ENCODE measurements around the gene TAMM41.
A peak's percentile ranks its signal among the peaks of the same experiment; 100 is the strongest.

Gene TAMM41

DNA sequence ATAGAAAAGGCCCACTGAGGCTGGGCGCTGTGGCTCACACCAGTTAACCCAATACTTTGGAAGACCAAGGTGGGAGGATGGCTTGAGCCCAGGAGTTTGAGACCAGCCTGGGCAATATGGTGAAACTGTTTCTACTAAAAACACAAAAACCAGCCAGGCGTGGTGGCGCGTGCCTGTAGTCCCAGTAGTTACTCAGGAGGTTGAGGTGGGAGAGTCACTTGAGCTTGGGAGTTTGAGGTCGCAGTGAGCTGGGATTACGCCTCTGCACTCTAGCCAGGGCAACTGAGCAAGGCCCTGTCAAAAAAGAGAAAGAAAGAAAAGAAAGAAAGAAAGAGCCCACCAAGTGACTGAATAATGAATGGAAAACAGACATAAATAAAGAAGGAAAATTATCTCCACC, 32.0 kb downstream of the TAMM41 start:
- Histone ChIP-seq H3K27ac (ENCODE audit: low read length) (no peak overlapping the region), H3K9me3 (ENCODE audit: control insufficient read depth in 2 of 2, low read length in 2 of 2) (no peaks in the 10 kb centered on the region), H3K9ac (ENCODE audit: low read length in 2 of 2) (no peak overlapping the region), H3K36me3 (ENCODE audit: control insufficient read depth in 2 of 2, insufficient read depth in 2 of 2, low read length in 2 of 2) (peaks cover 0 to 6% of the 10 kb centered on the region in 2 donors), H3K27me3 (ENCODE audit: control insufficient read depth in 1 of 2, insufficient read depth in 2 of 2, low read length in 2 of 2) (no peaks in the 10 kb centered on the region), H3K4me3 (ENCODE audit: low read length in 2 of 2) (no peak overlapping the region), H3K4me1 (ENCODE audit: control insufficient read depth, insufficient read depth, low read length) (peaks cover 8% of the 10 kb centered on the region)

DNA sequence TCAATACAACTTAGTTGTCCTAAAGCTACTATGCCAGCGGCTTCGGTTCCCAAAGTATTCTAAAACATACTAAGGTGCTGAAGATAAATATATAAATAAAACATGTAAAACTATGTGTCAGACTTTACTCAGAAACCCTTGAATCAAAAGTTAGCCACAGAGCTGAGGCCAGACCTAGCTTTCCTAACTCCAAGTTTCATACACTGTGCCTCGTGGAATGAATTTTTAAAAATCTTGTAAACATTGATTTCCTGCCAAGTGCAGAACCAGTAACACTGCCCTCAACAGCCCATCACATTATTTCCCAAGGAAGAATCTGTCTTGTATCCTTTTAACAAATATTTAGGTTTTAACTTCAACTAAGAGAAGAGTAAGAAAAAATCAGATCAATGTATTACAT, 36.4 kb downstream of the TAMM41 start:
- Histone ChIP-seq H3K9me3 (ENCODE audit: control insufficient read depth in 2 of 2, low read length in 2 of 2) (no peaks in the 10 kb centered on the region), H3K9ac (ENCODE audit: low read length in 2 of 2) (no peak overlapping the region), H3K4me3 (ENCODE audit: low read length in 2 of 2) (no peak overlapping the region), H3K27ac (ENCODE audit: low read length) (peak overlapping the region; percentile 13), H3K36me3 (ENCODE audit: control insufficient read depth in 2 of 2, insufficient read depth in 2 of 2, low read length in 2 of 2) (peaks cover 0 to 9% of the 10 kb centered on the region in 2 donors), H3K27me3 (ENCODE audit: control insufficient read depth in 1 of 2, insufficient read depth in 2 of 2, low read length in 2 of 2) (no peaks in the 10 kb centered on the region), H3K4me1 (ENCODE audit: control insufficient read depth, insufficient read depth, low read length) (peaks cover 20% of the 10 kb centered on the region)

DNA sequence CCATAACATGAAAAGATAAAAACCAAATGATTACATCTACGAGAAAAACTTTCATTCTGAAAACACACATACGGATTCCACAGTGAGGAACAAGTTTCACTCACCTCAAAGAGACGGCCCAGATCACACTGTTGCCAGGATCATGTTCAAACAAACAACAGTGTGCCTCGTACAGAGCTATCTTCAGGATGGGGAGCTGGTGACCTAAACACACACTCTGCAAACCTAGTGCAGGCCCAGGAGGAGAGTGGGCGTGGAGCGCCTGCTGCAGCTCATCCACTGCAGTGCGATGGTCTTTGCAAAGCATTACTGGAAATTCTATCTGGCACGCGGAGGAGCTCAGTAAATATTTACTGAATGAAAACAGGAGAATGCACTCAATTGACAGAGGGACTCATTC, 38.5 kb downstream of the TAMM41 start:
- H3K9ac ChIP-seq (ENCODE audit: low read length in 2 of 2): no peak overlapping the region
- peaks cover 20% of the 10 kb centered on the region for H3K4me1 ChIP-seq (ENCODE audit: control insufficient read depth, insufficient read depth, low read length)
- H3K9me3 ChIP-seq (ENCODE audit: control insufficient read depth in 2 of 2, low read length in 2 of 2): no peaks in the 10 kb centered on the region
- peaks cover 3 to 10% of the 10 kb centered on the region in 2 donors for H3K36me3 ChIP-seq (ENCODE audit: control insufficient read depth in 2 of 2, insufficient read depth in 2 of 2, low read length in 2 of 2)
- H3K4me3 ChIP-seq (ENCODE audit: low read length in 2 of 2): no peak overlapping the region
- no peak overlapping the region for H3K27ac ChIP-seq (ENCODE audit: low read length)
- H3K27me3 ChIP-seq (ENCODE audit: control insufficient read depth in 1 of 2, insufficient read depth in 2 of 2, low read length in 2 of 2): no peaks in the 10 kb centered on the region

DNA sequence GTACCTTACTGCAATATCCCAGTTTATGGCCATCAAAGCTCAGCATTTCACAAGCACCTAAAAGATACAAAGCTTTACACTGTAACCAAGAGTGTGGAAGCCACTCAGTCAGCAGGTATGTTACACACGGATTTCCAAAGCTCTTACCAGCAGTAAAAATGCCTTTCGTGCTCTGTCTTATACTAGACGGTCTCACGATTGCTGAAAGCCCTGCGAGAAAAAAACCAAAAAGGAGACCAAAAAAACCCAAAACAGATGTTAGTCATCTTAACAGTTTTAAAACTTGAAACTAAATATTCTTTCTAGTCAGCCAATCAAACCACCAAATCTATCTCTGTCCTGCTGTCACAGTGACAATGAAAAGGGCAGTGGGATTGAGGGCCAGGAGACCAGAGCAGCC, 39.0 kb downstream of the TAMM41 start:
- no peaks in the 10 kb centered on the region for H3K9me3 ChIP-seq (ENCODE audit: control insufficient read depth in 2 of 2, low read length in 2 of 2)
- H3K36me3 ChIP-seq (ENCODE audit: control insufficient read depth in 2 of 2, insufficient read depth in 2 of 2, low read length in 2 of 2): peaks cover 4 to 15% of the 10 kb centered on the region in 2 donors
- H3K4me1 ChIP-seq (ENCODE audit: control insufficient read depth, insufficient read depth, low read length): peaks cover 20% of the 10 kb centered on the region
- H3K4me3 ChIP-seq (ENCODE audit: low read length in 2 of 2): no peak overlapping the region
- H3K27ac ChIP-seq (ENCODE audit: low read length): no peak overlapping the region
- H3K27me3 ChIP-seq (ENCODE audit: control insufficient read depth in 1 of 2, insufficient read depth in 2 of 2, low read length in 2 of 2): no peaks in the 10 kb centered on the region
- no peak overlapping the region for H3K9ac ChIP-seq (ENCODE audit: low read length in 2 of 2)

DNA sequence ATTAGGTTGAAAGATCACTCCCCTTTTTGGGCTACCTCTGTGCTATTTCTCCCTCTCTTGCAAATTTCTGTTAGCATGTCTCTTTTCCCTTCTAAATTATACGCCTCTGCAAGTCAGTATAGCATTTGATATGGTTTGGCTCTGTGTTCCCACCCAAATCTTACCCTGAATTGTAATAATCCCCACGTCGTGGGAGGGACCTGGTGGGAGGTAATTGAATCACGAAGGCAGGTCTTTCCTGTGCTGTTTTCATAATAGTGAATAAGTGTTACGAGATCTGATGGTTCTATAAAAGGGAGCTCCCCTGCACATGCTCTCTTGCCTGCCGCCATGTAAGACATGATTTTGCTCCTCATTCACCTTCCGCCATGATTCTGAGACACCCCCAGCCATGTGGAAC, 41.0 kb downstream of the TAMM41 start:
- Histone ChIP-seq H3K9me3 (ENCODE audit: control insufficient read depth in 2 of 2, low read length in 2 of 2) (no peaks in the 10 kb centered on the region), H3K4me3 (ENCODE audit: low read length in 2 of 2) (no peak overlapping the region), H3K27me3 (ENCODE audit: control insufficient read depth in 1 of 2, insufficient read depth in 2 of 2, low read length in 2 of 2) (no peaks in the 10 kb centered on the region), H3K4me1 (ENCODE audit: control insufficient read depth, insufficient read depth, low read length) (peaks cover 20% of the 10 kb centered on the region), H3K9ac (ENCODE audit: low read length in 2 of 2) (no peak overlapping the region), H3K27ac (ENCODE audit: low read length) (no peak overlapping the region), H3K36me3 (ENCODE audit: control insufficient read depth in 2 of 2, insufficient read depth in 2 of 2, low read length in 2 of 2) (peaks cover 4 to 15% of the 10 kb centered on the region in 2 donors)

DNA sequence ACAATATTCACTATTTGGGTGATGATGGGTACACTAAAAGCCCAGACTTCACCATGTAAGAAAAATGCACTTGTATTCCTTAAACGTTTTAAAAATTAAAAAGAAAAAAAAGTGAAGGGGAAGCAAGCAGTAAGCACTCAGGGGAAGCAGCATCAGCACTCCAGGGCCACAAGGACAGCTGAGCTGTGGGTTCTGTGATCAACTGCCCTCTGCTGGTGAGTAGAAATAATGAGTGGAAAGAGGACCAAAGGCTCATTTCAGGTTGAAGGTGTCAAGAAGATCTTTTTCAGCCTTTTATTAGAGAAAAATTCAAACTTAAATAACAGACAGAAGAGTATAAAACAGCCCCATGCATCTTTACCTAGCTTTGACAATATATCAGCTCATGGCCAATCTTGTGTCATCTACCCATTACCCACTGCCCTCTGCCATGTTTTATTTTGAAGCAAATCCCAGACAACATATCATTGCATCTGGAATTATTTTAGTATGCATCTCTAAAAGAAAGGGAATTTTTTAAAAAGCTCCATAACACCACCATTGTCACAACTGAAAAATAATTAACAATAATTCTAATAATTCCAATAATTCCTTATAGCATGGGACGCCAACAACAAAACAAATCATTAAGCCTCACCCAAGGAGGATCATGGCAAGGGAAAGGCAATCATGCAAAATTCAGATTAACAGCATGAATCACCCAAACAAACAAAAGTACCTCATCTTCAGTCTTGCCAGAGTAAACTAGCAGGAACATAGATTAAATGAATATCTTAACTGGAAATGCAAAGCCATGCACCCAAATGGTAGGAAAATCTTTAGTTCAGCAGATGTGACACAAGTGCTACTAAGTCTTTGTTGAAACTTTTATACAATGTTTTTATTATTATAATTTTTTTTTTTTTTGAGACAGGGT, 42.5 kb downstream of the TAMM41 start:
- no peaks in the 10 kb centered on the region for H3K27me3 ChIP-seq (ENCODE audit: control insufficient read depth in 1 of 2, insufficient read depth in 2 of 2, low read length in 2 of 2)
- no peak overlapping the region for H3K27ac ChIP-seq (ENCODE audit: low read length)
- H3K4me3 ChIP-seq (ENCODE audit: low read length in 2 of 2): no peak overlapping the region
- peaks cover 12% of the 10 kb centered on the region for H3K4me1 ChIP-seq (ENCODE audit: control insufficient read depth, insufficient read depth, low read length)
- H3K36me3 ChIP-seq (ENCODE audit: control insufficient read depth in 2 of 2, insufficient read depth in 2 of 2, low read length in 2 of 2): peaks cover 4 to 19% of the 10 kb centered on the region in 2 donors
- H3K9ac ChIP-seq (ENCODE audit: low read length in 2 of 2): no peak overlapping the region
- no peaks in the 10 kb centered on the region for H3K9me3 ChIP-seq (ENCODE audit: control insufficient read depth in 2 of 2, low read length in 2 of 2)

DNA sequence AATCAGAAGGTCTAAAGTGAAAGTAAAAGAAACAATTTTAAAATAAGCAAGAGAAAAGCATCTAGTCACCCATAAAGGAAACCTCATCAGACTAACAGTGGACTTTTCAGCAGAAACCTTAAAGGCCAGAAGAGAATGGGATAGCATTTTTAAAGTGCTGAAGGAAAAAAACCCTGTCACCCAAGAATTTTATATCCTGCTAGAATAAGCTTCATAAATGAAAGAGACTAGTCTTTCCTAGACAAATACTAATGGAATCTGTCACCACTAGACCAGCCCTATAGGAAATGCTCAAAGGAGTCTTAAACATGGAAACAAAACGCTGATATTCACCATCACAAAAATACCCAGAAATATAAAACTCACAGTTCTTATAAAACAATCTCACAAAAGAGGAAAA, 46.9 kb downstream of the TAMM41 start:
- Histone ChIP-seq H3K9ac (ENCODE audit: low read length in 2 of 2) (no peak overlapping the region), H3K36me3 (ENCODE audit: control insufficient read depth in 2 of 2, insufficient read depth in 2 of 2, low read length in 2 of 2) (peaks cover 12 to 23% of the 10 kb centered on the region in 2 donors), H3K9me3 (ENCODE audit: control insufficient read depth in 2 of 2, low read length in 2 of 2) (no peaks in the 10 kb centered on the region), H3K4me3 (ENCODE audit: low read length in 2 of 2) (no peak overlapping the region), H3K27me3 (ENCODE audit: control insufficient read depth in 1 of 2, insufficient read depth in 2 of 2, low read length in 2 of 2) (no peaks in the 10 kb centered on the region), H3K4me1 (ENCODE audit: control insufficient read depth, insufficient read depth, low read length) (no peaks in the 10 kb centered on the region), H3K27ac (ENCODE audit: low read length) (no peak overlapping the region)

DNA sequence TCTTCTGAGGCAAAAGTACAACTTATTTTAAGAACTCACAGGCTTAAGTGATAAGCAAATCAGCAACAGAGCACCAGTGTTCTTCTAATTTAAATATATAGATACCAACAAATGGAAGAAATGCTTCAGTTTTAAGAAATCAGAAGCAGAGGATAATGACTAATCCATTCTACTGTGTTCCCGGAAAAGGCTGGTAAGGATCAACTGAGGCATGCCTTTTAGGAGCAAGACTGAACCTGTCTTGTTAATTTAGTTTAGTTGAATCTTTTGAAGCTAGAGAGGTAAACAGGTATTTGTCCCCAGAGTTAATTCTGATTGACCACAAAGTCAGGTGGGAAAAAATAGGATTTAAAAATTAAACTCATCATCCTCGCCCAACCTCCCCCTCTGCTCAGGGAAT, 51.8 kb downstream of the TAMM41 start:
- no peaks in the 10 kb centered on the region for H3K27me3 ChIP-seq (ENCODE audit: control insufficient read depth in 1 of 2, insufficient read depth in 2 of 2, low read length in 2 of 2)
- peaks cover 12 to 23% of the 10 kb centered on the region in 2 donors for H3K36me3 ChIP-seq (ENCODE audit: control insufficient read depth in 2 of 2, insufficient read depth in 2 of 2, low read length in 2 of 2)
- no peaks in the 10 kb centered on the region for H3K9me3 ChIP-seq (ENCODE audit: control insufficient read depth in 2 of 2, low read length in 2 of 2)
- H3K4me3 ChIP-seq (ENCODE audit: low read length in 2 of 2): no peak overlapping the region
- H3K27ac ChIP-seq (ENCODE audit: low read length): no peak overlapping the region
- no peak overlapping the region for H3K9ac ChIP-seq (ENCODE audit: low read length in 2 of 2)
- H3K4me1 ChIP-seq (ENCODE audit: control insufficient read depth, insufficient read depth, low read length): no peaks in the 10 kb centered on the region

DNA sequence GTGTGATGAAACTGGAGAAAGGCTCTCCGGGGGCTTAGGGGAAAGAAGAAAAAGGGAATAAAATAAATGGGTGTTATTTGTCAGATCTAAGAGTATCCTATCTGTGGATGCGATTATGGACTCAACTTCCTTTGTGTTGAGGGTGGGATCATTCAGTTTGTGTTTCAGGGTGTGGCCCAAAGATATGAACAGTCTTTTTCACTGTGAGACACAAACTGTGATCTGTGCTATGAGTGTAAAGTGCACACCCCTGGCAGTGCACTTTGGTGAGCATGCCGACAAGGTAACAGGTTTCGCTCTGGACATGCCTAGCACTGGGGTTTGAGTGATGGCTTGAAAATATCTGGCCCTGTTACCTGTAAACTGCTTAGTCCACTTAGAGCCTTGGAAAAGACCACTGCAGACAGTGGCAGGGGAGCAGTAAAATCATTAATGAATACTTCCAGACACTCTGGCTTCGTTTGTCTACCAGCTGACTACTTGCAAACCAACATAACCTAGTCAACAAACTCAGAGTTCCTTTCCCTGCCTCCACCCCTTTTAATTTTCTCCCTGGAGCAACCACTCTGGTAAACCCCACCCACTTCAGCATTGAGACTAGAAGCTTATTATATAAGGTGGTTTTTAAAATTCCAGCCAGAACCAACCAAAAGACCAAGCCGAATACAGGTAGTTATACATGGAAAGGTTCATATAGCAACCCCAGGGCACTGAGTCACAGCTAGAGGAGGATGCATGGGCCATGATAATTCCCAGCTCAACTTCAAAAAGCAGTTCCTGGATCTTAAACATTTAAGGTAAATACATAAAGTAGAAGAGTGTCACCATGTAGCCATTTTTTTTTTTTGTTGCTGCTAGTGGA, 55.1 kb downstream of the TAMM41 start:
- Histone ChIP-seq H3K9me3 (ENCODE audit: control insufficient read depth in 2 of 2, low read length in 2 of 2) (peaks cover 0 to 4% of the 10 kb centered on the region in 2 donors), H3K9ac (ENCODE audit: low read length in 2 of 2) (no peak overlapping the region), H3K36me3 (ENCODE audit: control insufficient read depth in 2 of 2, insufficient read depth in 2 of 2, low read length in 2 of 2) (peaks cover 27 to 30% of the 10 kb centered on the region in 2 donors), H3K4me1 (ENCODE audit: control insufficient read depth, insufficient read depth, low read length) (no peaks in the 10 kb centered on the region), H3K27me3 (ENCODE audit: control insufficient read depth in 1 of 2, insufficient read depth in 2 of 2, low read length in 2 of 2) (no peaks in the 10 kb centered on the region), H3K4me3 (ENCODE audit: low read length in 2 of 2) (no peak overlapping the region), H3K27ac (ENCODE audit: low read length) (no peak overlapping the region)

DNA sequence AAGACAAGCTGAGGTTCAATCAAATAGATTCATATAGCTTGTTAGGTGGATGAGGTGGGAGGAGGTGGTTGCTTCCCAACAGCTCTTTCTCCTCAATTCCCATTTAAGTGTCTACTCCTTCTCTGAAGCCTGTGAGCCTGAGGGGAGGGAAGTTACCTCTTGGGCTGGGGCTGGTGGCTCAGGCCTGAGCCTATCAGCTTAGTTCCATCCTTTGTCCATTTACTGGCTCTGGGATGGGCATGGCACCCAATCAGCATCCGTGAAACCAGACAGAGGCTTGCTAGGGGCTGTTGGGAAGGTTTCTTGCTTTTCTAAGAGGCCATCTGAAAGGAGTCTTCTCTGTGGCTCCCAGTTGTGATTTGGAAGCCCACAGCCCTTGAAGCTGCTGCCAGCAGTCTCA, 57.3 kb downstream of the TAMM41 start:
- Histone ChIP-seq H3K36me3 (ENCODE audit: control insufficient read depth in 2 of 2, insufficient read depth in 2 of 2, low read length in 2 of 2) (peaks cover 15 to 30% of the 10 kb centered on the region in 2 donors), H3K9ac (ENCODE audit: low read length in 2 of 2) (no peak overlapping the region), H3K27ac (ENCODE audit: low read length) (no peak overlapping the region), H3K9me3 (ENCODE audit: control insufficient read depth in 2 of 2, low read length in 2 of 2) (peaks cover 0 to 4% of the 10 kb centered on the region in 2 donors), H3K4me1 (ENCODE audit: control insufficient read depth, insufficient read depth, low read length) (no peaks in the 10 kb centered on the region), H3K4me3 (ENCODE audit: low read length in 2 of 2) (no peak overlapping the region), H3K27me3 (ENCODE audit: control insufficient read depth in 1 of 2, insufficient read depth in 2 of 2, low read length in 2 of 2) (no peaks in the 10 kb centered on the region)

Measured in stomach smooth muscle (tissue), 2 donors.